ENCODE measurements around the gene PYGM. TPM values are rescaled to one million over a fixed set of nuclear protein-coding genes. Genes with fewer than 3 reads are reported as not detected.

Gene PYGM
- polyA plus RNA-seq (2013, experiment 1 of 2; ENCODE audit: insufficient read length) = 1.9 TPM
- 8.1 TPM for polyA plus RNA-seq (2013, experiment 2 of 2; ENCODE audit: insufficient read length)

DNA sequence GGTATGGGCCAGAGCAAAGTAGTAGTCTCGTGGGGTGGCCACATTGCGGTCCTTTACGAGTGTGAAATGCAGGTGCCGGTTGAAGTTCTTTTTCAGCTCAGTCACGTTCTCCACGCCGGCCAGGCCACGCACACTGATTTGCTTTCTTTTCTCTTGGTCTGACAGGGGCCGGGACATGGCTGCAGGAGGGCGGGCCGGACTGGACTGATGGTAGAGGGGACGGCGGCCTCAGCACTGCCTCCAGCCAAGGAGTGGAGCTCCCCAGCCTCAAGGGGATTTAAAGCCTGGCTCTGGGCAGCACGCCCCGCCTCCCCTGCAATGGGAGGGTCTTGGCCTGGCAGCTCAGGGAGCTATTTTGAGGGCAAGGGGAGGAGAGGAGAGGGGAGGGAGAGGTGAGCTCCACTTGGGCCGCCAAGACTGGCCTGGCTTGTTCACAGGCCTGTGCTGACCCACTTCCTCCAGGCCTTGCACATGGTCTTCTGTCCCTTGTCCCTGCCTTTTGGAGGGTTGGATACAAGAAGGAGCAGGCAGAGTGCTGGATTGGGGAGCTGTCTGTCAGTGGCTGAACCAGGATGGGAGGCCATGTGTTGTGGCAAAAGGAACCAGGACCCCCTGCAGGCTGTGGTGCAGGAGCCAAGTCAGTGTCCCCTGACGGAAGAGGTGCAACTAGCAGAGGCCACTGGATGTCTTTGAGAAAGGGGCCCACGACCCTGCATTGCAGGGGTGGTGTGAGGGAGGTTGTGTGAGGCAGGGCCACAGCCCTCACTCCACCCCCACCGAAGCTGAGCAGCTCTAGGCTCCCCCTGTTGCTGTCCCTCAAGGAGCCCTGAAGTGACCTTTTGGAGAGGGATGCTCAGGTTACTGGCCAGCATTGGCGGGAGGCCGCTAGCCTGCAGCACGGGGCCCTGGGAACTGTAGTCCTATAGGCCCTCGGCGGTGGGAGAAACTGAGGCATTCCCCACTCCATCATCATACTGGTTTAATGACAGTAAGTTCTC is at the start of gene PYGM:
Gene PYGM (minus strand): TSS at position 253 of the 998 bp plus-strand sequence. CDS start 76 bp downstream, at position 177.
- DNase-seq = peak; percentile 46

DNA sequence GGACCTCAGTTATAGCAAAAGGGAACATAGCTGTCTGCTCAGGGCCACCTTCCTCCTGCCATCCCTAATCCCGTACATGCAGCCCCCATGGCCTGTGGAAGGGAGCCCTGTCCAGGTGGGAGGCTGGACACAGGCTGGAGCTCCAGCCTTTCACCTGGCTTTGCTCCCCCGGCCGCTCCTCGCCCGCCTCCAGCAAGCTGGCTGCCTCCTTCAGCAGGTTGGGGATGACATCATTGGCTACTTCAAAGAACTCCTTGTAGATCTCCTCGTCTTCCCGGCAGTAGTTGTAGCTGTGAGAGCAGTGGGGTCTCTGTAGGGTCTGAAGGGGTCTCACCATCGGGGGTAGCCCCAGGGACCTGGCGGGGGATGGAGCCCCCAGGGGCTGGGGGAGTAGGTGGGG is 45.7 kb upstream of the PYGM start:
- no peak for DNase-seq

DNA sequence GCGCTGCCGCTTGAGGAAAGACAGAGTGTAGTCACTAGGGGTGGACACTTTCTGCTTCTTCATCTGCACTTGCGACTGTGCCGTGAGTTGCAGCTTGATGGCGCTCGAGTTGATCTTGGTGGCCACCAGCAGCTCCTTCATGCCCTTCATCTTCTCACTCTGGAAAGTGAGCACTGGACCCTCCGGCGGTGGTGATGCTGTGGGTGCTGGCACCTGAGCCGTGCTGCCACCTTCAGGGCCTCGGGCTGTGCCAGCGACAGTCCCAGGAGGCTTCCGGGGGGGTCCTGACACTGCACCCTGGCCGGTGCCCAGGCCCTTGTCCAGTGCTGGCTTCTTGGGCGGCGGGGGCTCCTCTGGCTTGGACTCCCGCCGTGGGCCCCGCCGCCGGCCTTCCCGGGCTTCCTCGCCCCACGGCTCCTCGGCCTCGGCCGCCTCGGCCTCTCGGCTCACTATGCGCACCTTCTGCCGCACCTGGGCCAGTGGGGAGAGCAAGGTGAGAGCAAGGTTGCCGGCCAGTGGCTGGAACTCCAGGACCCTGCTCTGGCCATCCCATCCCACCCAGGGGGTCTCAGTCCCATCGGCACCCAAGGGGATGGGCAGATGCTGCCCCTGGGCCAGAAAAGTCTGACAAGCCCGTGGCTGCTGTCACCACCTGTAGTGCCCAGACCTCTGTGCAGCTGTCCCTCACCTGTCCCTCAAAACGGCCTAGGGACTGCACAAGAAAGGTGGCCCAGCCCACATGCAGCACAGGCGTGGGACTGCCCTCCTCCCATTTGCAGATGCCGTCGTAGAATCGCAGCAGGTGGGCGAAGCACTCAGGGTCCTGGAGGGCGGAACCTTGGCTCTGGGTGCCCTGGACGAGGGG is 44.8 kb upstream of the PYGM start:
- DNase-seq = no peak

DNA sequence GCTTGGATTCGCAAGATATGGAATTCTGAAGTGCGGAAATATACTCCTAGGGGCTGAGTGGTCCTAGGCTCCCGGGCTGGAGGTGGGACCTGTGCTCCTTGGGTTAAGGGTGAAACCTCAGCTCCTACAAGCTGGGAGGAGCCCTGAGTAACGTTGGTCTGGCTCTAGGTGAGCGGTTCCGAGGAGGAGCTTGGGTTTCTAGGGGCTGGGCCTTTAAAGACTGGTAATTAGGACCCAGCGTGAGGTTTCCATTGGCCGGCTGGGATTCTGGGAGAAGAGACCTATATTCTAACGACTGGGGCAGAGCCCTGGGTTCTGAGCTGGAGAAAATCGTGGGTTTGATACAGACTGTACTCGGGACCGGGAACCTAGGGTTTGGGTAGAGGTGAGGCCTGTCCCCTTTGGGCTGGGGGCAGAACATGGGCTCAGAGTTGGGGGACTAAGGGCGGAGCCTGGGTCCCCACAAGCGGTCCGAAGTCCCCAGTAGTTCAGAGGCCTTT is 44.1 kb upstream of the PYGM start:
- DNase-seq = no peak

DNA sequence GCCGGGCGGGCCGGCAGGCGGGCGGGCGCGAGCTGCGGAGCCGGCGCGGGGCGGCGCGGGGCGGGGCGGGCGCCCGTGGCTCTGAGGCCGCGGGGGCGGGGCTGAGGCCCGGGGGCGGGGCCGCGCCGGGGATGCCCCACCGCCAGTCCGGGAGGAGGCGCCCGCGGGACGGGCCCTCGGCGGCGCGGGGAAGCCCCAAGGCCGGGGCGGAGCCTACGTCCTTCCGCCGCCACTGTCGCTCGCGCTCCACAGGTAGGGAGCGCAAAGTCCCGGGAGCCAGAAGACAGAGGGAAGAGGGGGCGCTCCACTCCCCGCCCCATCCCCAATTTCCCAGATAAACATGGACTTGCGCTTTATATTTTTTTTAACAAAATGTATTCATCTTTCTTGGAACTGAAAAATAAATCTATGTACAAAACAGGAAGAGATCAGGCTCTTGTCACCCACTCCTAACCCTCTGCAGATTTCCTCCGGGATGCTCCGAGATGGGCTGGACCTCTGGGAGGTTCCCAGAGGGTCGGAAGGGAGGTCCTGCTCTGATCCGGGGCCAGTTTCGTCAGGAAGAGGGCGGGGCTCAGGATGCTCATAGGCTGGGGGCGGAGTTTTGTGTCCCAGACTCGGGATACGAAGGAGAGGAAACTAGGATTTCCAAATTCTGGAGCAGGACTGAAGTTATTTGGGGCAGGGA is 43.5 kb upstream of the PYGM start, which contains the start of gene MAP4K2:
Gene MAP4K2 (minus strand): TSS at position 57 of the 688 bp plus-strand sequence. CDS start 65 bp downstream, outside the sequence.
- DNase-seq = peak; percentile 86

DNA sequence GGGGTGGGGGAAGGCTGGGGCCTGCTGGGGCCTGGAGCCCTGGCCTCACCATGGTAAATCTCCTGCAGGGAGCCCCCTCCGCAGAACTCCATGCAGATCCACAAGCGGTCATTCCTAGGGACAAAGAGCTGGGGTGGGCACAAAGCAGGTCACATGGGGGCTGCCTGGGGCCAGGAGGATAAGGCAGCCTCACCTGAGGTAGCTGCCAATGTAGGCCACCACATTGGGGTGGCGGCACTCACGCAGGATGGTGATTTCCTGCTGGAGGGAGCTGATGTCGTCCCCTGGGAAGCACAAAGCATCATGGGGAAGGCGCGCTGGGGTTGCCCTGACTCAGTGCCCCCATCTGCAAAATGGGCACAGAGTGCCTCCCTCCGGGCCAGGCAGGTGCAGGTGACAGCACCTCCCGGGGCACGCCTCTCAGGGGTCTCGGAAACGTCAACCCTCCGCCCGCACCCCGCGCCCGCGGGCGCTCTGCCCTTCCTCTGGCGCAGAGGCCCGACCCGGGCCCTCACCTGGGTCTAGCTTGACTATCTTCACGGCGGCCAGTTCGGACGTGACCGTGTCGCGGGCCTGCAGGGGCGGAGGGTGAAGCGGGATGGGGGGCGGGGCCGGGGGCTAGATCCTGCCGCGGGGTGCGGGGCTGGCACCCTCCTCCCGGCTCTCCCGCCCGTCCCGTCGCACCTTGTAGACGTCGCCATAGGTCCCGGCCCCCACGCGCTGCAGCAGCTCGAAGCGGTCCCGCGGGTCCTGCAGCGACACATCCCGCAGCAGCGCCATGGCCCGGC is 42.8 kb upstream of the PYGM start:
- no peak for DNase-seq

DNA sequence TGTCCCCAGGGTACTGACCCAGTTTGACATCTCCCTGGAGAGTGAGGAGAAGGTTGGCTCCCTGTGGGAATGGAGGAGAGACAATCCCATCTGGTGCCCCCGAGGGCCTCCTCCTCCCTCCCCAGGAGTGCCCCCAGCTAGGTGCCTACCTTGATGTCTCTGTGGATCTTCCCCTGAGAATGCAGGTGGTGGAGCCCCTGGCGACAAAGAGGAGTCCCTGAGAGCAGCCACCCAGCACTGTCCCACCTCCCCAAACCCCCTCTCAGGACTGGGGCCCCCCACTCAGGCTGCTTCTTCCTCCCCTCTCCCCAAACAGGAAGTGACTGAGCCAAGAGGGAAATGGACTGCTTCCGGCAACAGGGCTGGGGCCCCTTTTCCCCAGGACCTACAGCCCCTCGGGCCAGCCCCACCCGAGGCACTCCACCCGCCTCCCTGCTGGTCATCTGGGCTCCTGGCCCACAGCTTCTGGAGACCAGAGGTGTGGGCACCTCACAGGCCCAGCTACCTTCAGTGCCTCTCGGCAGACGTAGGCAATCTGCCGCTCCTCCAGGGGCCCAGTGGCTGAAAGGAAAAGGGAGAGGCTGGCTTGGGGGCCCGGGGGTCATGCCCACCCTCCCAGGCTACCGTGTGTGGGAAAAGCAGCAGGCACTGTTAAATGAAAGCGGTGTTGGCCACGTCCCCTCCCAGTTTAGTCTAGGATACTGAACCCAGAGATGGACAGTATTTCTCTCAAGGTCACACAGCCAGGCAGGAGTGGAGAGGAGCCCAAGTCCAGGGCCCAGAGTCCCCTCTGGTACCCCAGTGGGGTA is 42.0 kb upstream of the PYGM start:
- DNase-seq = no peak

DNA sequence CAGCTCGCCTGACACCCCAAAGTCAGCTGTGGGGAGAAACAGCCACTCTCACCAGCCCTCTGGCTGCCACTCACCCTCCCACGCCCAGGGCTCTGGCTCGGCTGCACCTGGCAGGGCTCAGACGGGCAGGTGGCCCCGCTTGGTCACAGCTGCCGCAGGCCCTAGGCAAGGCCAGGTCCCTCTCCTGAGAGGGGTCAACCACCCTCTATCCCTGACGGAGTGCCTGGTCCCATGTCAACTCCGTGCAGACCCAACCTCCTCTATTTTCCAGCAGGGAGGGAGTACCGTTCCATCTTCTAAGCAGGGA is 41.3 kb upstream of the PYGM start:
- no peak for DNase-seq

DNA sequence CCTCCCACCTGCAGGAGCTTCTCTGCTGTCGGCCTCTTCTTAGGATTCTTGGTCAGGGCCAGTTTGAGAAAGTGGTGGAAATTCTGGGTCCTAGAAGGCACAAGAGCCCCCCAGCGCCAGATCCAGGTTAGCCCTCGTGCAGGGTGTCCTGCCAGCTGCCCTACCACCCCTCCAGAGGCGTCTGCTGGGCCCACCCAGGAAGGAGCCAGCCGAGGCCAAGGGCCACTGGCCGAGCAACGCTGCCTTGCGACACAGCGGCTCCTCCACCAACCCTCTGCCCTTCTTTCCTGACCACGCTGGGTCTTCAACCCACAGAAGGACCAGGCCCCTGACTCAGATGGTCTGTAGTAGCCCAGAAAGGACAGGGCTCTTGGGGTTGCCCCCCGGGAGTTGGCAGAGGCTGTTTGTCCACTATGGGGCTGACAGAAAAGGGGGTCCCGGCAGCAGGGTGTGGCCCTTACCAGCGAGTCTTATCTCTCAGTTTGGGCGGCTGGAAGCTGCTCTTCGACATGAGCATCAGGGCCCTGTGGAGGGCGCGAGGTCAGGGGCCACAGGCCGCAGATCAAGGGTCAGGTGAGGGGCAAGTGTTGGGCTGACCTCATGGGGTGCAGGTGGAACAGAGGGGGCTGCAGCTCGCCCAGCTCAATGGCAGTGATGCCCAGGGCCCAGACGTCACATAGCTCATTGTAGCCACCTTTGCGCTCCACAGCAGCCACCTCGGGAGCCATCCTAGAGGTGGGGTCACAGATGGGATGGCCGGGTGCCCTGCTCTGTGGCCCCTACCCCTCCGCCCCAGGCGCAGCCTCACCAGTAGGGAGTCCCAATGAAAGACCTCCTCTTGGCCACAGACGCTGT is 40.8 kb upstream of the PYGM start:
- no peak for DNase-seq

DNA sequence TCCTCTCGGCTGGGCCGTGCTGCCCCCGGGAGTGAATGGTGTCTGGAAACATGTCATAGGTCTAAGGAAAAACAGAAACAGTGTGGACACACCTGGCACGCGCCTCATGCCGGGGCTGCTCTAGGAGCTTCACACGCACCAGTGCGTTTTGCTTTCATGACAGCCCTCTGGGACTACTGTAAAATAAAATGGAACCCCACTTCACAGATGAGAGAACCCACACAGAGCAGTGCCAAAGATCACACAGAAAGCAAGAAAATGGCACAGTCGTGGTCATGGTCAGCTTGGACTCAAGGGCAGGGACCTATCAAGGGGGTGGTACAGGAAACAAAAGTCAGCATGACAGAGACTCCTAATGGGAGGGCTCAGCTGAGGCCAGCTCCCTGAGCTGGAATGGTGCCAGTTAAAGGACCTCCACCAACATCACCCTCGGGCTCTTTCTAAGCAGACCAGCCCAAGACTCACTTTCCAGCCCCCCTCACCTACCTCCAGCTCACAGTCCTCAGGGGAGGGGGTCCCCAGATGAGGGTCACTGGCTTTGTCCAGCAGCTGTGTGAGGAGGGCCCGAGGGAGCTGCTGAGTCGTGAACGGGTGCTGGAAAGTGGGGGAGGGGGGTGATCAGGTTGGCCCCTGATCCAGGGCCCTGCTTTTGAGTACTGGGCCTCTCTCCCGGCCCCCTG is 40.0 kb upstream of the PYGM start:
- DNase-seq = no peak

DNA sequence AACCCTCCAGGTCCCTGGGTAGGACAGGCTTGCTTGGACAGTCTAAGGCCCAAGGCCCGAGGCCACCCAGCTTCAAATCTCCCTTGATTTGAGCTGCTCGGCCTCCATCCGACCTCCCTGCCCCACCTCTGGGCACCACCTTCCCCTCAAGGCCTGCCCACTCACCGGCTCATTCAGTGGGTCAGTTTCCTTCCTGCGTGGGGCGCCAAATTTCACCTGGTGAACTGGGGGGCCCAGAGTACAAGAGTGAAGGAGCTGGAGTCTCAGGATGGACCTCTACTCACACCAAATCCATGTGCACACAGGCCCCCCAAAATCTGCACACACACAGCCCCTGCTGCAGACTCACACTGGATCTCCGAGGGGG is 39.5 kb upstream of the PYGM start:
- no peak for DNase-seq

DNA sequence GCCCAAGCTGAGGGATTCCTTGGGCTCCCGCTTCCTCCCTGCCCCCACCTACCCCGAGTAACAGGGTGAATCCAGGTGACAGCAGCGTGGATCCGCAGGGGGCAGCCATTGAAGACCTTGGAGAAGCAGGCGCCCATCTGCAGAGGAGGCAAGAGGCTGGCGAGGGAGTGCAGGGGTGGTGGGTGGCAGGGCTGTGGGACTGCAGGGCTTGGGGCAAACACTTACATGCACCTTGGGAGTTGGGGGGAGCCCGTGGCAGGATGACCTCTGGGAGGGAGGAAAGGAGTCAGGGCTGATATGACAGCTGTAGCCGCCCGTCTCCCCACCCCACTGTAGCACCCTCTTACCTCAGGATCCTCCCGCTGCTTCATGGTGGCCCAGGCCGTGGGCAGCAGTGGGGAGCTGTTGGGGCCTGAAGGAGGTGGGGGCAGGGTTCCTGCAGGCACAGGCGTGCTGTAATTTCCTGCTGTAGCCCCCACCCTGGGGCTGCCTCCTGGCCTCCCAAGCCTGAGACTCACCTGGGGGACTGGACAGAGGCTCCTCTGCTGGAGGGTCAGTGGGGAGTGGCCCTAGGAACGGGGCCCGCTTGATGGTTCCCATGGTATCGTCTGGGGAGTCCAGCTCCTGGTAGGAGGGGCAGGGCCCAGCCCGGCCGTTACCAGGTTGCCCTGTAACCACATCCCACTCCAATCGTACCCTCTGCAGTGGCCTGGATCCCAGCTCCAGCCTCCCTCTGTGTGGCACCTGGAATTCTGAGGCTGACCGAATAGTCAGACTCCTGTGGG is 37.2 kb upstream of the PYGM start:
- DNase-seq = no peak

DNA sequence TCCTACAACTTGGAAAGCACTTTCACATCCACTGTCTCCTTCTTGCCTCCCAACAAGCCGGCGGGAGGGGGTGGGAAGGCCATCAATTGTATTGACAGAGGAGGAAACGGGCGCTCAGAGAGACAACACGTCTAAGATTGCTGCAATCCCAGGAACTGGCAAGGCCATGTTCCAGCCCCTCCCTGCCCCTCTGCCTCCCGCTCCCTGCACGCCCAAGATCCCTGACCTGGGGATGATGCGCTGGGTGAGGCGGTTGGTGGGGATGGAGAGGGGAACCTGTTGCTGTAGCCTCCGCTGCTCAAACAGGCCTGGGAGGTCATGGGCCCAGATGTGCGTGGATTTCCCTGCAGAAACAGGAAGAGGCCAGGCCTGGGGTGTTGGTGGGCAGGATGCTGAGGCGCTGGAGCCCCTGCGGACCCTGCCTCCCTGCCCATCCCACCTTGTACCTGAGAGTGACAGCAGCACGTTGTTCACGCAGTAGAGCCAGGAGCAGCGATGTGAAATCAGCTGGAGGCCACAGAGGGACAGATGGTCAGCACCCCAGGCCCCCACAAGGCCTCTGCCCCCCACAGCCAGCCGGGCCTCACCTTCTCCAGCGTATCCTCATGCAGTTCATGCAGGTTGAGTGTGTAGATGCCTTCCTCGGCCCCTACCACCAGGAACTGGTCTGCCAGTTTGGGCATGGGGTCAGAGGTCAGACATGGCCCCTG is 36.4 kb upstream of the PYGM start:
- DNase-seq = no peak

DNA sequence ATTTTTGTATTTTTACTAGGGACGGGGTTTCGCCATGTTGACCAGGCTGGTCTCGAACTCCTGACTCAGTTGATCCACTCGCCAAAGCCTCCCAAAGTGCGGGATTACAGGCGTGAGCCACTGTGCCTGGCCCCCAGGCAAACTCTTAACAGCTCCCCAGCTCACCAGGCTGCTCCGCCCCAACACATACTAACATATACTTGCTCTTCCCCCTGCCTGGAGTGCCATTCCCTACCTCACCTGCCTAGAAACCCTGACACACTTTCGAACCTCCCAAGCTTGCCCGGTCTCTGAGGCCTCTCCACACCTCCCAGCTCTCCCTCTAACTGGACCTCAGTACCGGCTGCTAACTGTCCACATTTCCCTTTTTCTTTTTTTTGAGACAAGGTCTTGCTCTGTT is 34.8 kb upstream of the PYGM start:
- no peak for DNase-seq

DNA sequence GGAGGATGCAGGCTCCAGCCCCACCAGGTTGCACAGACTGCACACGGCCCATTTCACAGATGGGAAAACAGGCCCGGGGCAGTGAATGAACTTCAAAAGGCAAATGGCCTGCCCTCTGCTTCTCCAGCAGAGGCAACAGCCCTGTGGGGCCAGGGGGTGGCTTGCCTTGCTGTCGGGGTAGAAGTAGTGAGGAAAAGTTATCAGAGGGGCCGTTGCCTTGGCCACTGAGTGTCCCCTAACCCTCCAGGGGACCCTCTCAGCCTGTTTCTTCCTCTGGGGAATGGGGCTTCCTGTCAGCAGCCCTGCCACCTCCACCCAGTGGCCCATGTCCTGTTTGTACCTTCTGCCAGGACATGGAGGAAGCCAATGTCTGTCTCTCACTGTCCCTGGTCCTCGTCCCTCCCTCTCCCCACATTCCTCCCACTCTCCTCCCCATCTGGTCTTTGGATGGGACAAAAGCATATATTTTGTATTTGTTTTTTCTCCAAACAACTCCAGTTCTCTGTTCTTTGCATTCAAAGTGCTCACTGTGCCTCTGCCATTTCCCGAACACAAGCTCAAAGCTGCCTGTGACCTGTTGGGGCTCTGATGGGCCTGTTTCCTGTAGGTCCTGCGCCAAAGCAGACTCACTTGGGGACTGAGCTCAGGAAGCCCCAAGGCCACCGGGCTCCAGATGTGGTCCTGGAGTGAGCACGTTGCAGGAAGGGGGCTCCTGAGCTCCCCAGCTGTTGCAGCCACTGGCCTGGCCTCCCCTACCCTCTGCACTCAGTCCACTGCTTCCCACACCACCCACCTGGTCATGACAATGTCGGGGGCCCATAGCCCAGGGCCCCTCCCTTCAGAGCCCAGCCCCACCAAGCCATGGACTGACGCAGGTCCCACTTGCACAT is 33.7 kb upstream of the PYGM start:
- DNase-seq = no peak

DNA sequence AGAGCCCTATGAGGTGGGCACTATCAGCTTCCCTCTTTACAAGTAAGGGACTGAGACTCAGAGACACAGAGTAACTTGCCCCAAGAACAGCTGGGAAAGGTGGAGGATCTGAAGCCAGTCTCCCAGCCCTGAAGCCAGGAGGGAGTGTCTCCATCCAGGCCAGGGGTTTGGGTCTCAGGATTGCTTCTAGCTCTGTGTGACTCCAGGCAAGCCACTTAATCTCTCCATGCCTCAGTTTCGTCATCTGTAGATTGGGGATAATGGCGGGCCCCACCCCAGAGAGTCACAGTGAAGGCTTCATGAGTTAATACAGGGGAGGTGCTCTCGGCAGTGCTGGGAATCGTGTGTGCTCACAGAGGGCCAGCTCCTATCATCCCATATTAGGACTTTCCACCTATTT is 32.7 kb upstream of the PYGM start:
- no peak for DNase-seq

Measured in fibroblast of skin of scalp (primary cell).